SK-N-SH (cell line): ENCODE measurements around the gene NDUFAF4. TPM values are rescaled to one million over a fixed set of nuclear protein-coding genes. Genes with fewer than 3 reads are reported as not detected.

ENCODE experiments used
- CTCF ChIA-PET: fragments of 300-600, 350-600 bp; formaldehyde crosslinking; extraction: SDS; loops from one replicate; lab custom pipeline; 2021; lab: Yijun Ruan, JAX
- POLR2A ChIA-PET: fragments of 350-600 bp; sonication (Branson Sonifier 250); formaldehyde crosslinking; extraction: SDS; loops from one replicate; lab custom pipeline; 2020; ENCODE audit warnings: antibody characterized with exemption, inconsistent platforms; lab: Yijun Ruan, JAX
- DNase-seq: peaks from one replicate; pipeline ENCODE4 v3.0.0; 2012
- H2AFZ ChIP-seq: fragments of 200-600 bp; sonication (generic); 2 replicates; pipeline ENCODE4 v1.8.1; 2016; ENCODE audit warnings: antibody characterized with exemption, mild to moderate bottlenecking, low read depth
- H3F3A ChIP-seq: fragments of 200-600 bp; sonication (generic); replicated peaks from 2 replicates; pipeline ENCODE3; 2016; ENCODE audit warnings: antibody characterized with exemption, mild to moderate bottlenecking; ENCODE audit not compliant: insufficient read depth
- H3K27ac ChIP-seq, 2 experiments: fragments of 200-500 bp in 1 of 2; fragments of 200-600 bp in 1 of 2; sonication (Bioruptor generic) in 1 of 2; sonication (generic), shearing (Covaris generic) in 1 of 2; 2 replicates each; pipeline versions ENCODE4 v1.5.1 to v1.6.1; 2014 to 2016; ENCODE audit warnings: low read depth in 2 of 2, inconsistent platforms in 1 of 2, low read length in 1 of 2, mild to moderate bottlenecking in 1 of 2, mixed read lengths in 1 of 2
- H3K27me3 ChIP-seq: fragments of 200-600 bp; sonication (generic), shearing (Covaris generic); 2 replicates; pipeline ENCODE4 v1.6.1; 2016; ENCODE audit warnings: mixed run types; ENCODE audit not compliant: insufficient read depth
- H3K36me3 ChIP-seq, 2 experiments: fragments of 200-500 bp in 1 of 2; fragments of 200-600 bp in 1 of 2; sonication (Bioruptor generic) in 1 of 2; sonication (generic) in 1 of 2; replicated peaks in 1 of 2; 2 replicates each; pipeline versions ENCODE3 to v1.5.1; 2014 to 2016; ENCODE audit warnings: low read length in 1 of 2, mild to moderate bottlenecking in 1 of 2; ENCODE audit not compliant: insufficient read depth in 2 of 2, control insufficient read depth in 1 of 2
- H3K4me1 ChIP-seq, 2 experiments: fragments of 200-500 bp in 1 of 2; fragments of 200-600 bp in 1 of 2; sonication (Bioruptor generic) in 1 of 2; sonication (generic), shearing (Covaris generic) in 1 of 2; 2 replicates each; pipeline versions ENCODE4 v1.5.1 to v1.6.1; 2014 to 2016; ENCODE audit warnings: low read depth in 1 of 2, low read length in 1 of 2, mixed run types in 1 of 2; ENCODE audit not compliant: insufficient read depth in 2 of 2, control insufficient read depth in 1 of 2
- H3K4me2 ChIP-seq: fragments of 200-600 bp; sonication (generic), shearing (Covaris generic); 2 replicates; pipeline ENCODE4 v1.6.1; 2017; ENCODE audit warnings: mixed run types
- H3K4me3 ChIP-seq, 2 experiments: fragments of 200-500 bp in 1 of 2; fragments of 200-600 bp in 1 of 2; sonication (Bioruptor generic) in 1 of 2; sonication (generic), shearing (Covaris generic) in 1 of 2; 2 replicates each; pipeline versions ENCODE4 v1.5.1 to v1.8.1; 2014 to 2016; ENCODE audit warnings: low read depth in 2 of 2, inconsistent platforms in 1 of 2, low read length in 1 of 2, mild to moderate bottlenecking in 1 of 2, mixed read lengths in 1 of 2, moderate library complexity in 1 of 2
- H3K79me2 ChIP-seq: fragments of 200-600 bp; sonication (generic); 2 replicates; pipeline ENCODE4 v1.8.1; 2017; ENCODE audit warnings: mild to moderate bottlenecking; ENCODE audit not compliant: insufficient read depth
- H3K9ac ChIP-seq: fragments of 200-600 bp; sonication (generic); 2 replicates; pipeline ENCODE4 v1.6.1; 2017; ENCODE audit warnings: mixed run types
- H3K9me2 ChIP-seq: fragments of 200-600 bp; sonication (generic); 2 replicates; pipeline ENCODE4 v1.6.1; 2017; ENCODE audit warnings: mixed run types
- H3K9me3 ChIP-seq: fragments of 200-600 bp; sonication (generic); 2 replicates; pipeline ENCODE4 v1.6.1; 2017; ENCODE audit warnings: mixed run types, mild to moderate bottlenecking, moderate library complexity
- H4K20me1 ChIP-seq: fragments of 200-600 bp; sonication (generic); 2 replicates; pipeline ENCODE4 v1.6.1; 2017; ENCODE audit warnings: mild to moderate bottlenecking, mixed run types; ENCODE audit not compliant: insufficient read depth
- CTCF ChIP-seq: fragments of 200-600 bp; sonication (generic); IDR thresholded peaks from 2 replicates; pipeline ENCODE4 v1.6.1; 2017; ENCODE audit warnings: antibody characterized with exemption, mild to moderate bottlenecking, moderate library complexity
- ELF1 ChIP-seq: IDR thresholded peaks from 2 replicates; pipeline ENCODE4 v1.4.0; 2012
- EP300 ChIP-seq, 2 experiments: IDR thresholded peaks; 2 replicates each; pipeline versions ENCODE4 v1.4.0 to v1.6.1; 2012; ENCODE audit warnings: borderline replicate concordance in 1 of 2, low read depth in 1 of 2, low read length in 1 of 2
- FOSL2 ChIP-seq: IDR thresholded peaks from 2 replicates; pipeline ENCODE4 v1.4.0; 2012; ENCODE audit warnings: low read depth, mild to moderate bottlenecking, moderate library complexity, borderline replicate concordance
- FOXM1 ChIP-seq: IDR thresholded peaks from 2 replicates; pipeline ENCODE4 v1.4.0; 2012; ENCODE audit warnings: low read depth, mild to moderate bottlenecking
- GABPA ChIP-seq: IDR thresholded peaks from 2 replicates; pipeline ENCODE4 v1.4.0; 2012; ENCODE audit warnings: low read depth, mild to moderate bottlenecking
- GATA2 ChIP-seq: sonication (generic); formaldehyde crosslinking; IDR thresholded peaks from 2 replicates; pipeline ENCODE4 v1.5.0; 2020; ENCODE audit warnings: mild to moderate bottlenecking, missing genetic modification reagents
- MXI1 ChIP-seq: IDR thresholded peaks from 2 replicates; pipeline ENCODE4 v1.6.1; 2012; ENCODE audit warnings: mild to moderate bottlenecking, low read depth, low read length, improper control_type of control experiment
- NRF1 ChIP-seq: IDR thresholded peaks from 2 replicates; pipeline ENCODE4 v1.6.1; 2012; ENCODE audit warnings: low read depth, mild to moderate bottlenecking, low read length
- POLR2AphosphoS5 ChIP-seq: IDR thresholded peaks from 2 replicates; pipeline ENCODE4 v1.6.1; 2012; ENCODE audit warnings: low read depth, low read length
- RAD21 ChIP-seq: IDR thresholded peaks from 2 replicates; pipeline ENCODE4 v1.6.1; 2012; ENCODE audit warnings: mild to moderate bottlenecking, low read length
- REST ChIP-seq: IDR thresholded peaks from 2 replicates; pipeline ENCODE4 v1.6.1; 2012; ENCODE audit warnings: mild to moderate bottlenecking, low read depth, low read length, moderate library complexity
- RFX5 ChIP-seq: IDR thresholded peaks from 2 replicates; pipeline ENCODE4 v1.6.1; 2012; ENCODE audit warnings: mild to moderate bottlenecking, improper control_type of control experiment, low read length
- RXRA ChIP-seq: IDR thresholded peaks from 2 replicates; pipeline ENCODE4 v1.4.0; 2012; ENCODE audit warnings: low read depth, mild to moderate bottlenecking, borderline replicate concordance
- SMC3 ChIP-seq: IDR thresholded peaks from 2 replicates; pipeline ENCODE4 v1.6.1; 2012; ENCODE audit warnings: low read depth, low read length, improper control_type of control experiment
- TAF1 ChIP-seq: IDR thresholded peaks from 2 replicates; pipeline ENCODE4 v1.6.1; 2012; ENCODE audit warnings: low read depth, mild to moderate bottlenecking, low read length, moderate library complexity, borderline replicate concordance
- TEAD4 ChIP-seq: IDR thresholded peaks from 2 replicates; pipeline ENCODE4 v1.4.0; 2012; ENCODE audit warnings: mild to moderate bottlenecking, borderline replicate concordance; ENCODE audit not compliant: insufficient read depth
- USF1 ChIP-seq: IDR thresholded peaks from 2 replicates; pipeline ENCODE4 v1.4.0; 2012; ENCODE audit warnings: low read depth, borderline replicate concordance
- YY1 ChIP-seq: IDR thresholded peaks from 2 replicates; pipeline ENCODE4 v1.4.0; 2012; ENCODE audit warnings: low read depth, mild to moderate bottlenecking
- ZBTB33 ChIP-seq: IDR thresholded peaks from 2 replicates; pipeline ENCODE4 v1.4.0; 2012; ENCODE audit warnings: low read depth, borderline replicate concordance
- WGBS: methylation state at CpG from one replicate; pipeline ENCODE4 v1.1.6; 2017; ENCODE audit warnings: low lambda C conversion rate; 5-methylcytosine and 5-hydroxymethylcytosine counted together
- polyA plus RNA-seq, 3 experiments: library from polyadenylated mRNA; depleted of rRNA; stranded (reverse); fragments of >200 nt; gene quantifications; 2 replicates each; pipeline ENCODE4 v1.2.3, GENCODE V29; 2012

NDUFAF4 gene
- polyA plus RNA-seq, 1 of the 3 experiments (the other 2 are of a cell fraction): 16.7 TPM

- TF ChIP-seq GATA2 (CRISPR knock-in tag): no peak
- no peak for TF ChIP-seq USF1
Observed at GRCh38 chr6:96851858-96852257, 45.8 kb downstream of the NDUFAF4 start (continued).

- H3K4me3 ChIP-seq: no peak overlapping the region
- H3K9me2 ChIP-seq: no peaks in the 10 kb centered on the region
- TF ChIP-seq MXI1 (no peak), FOSL2 (no peak), RXRA (no peak), TEAD4 (no peak), YY1 (no peak), POLR2AphosphoS5 (no peak)
- TF ChIP-seq, all 33 proteins: peak for 0
- ChIA-PET CTCF (interaction anchor here (1.0 to 1.1 kb wide), 2 partner anchors 49 to 66 kb away, joined by 3 read pairs; no protein-coding TSS in a partner anchor), POLR2A (no interaction called here)
- Histone ChIP-seq H3K27ac (no peak overlapping the region), H3K9me3 (no peaks in the 10 kb centered on the region), H2AFZ (no peak overlapping the region), H3K36me3 (no peaks in the 10 kb centered on the region), H3F3A (no peaks in the 10 kb centered on the region), H3K4me2 (no peak overlapping the region), H3K4me1 (no peaks in the 10 kb centered on the region), H4K20me1 (no peaks in the 10 kb centered on the region), H3K27me3 (no peaks in the 10 kb centered on the region), H3K9ac (no peak overlapping the region), H3K79me2 (no peaks in the 10 kb centered on the region)
- WGBS: 12% methylated on average over 2 of the region's 2 CpGs
- no peak for DNase-seq
Observed at GRCh38 chr6:96849615-96850014, 48.1 kb downstream of the NDUFAF4 start.

GRCh38 chr6:96844530-96844929, 53.2 kb downstream of the NDUFAF4 start:
- H3K9ac ChIP-seq: no peak overlapping the region
- H3F3A ChIP-seq: no peaks in the 10 kb centered on the region
- DNase-seq: no peak
- H3K4me3 ChIP-seq: no peak overlapping the region
- no peaks in the 10 kb centered on the region for H4K20me1 ChIP-seq
- no peaks in the 10 kb centered on the region for H3K4me1 ChIP-seq
- H3K4me2 ChIP-seq: no peak overlapping the region
- CTCF ChIA-PET: interaction anchor here (0.6 kb wide), 1 partner anchor 167 kb away, joined by 3 read pairs; no protein-coding TSS in a partner anchor
- no peaks in the 10 kb centered on the region for H3K9me3 ChIP-seq
- H3K79me2 ChIP-seq: no peaks in the 10 kb centered on the region
- no peaks in the 10 kb centered on the region for H3K27me3 ChIP-seq
- H3K36me3 ChIP-seq: no peaks in the 10 kb centered on the region
- no peak overlapping the region for H3K27ac ChIP-seq
- H3K9me2 ChIP-seq: no peaks in the 10 kb centered on the region
- H2AFZ ChIP-seq: no peak overlapping the region
- POLR2A ChIA-PET: no interaction called here
- TF ChIP-seq RAD21 (no peak), REST (no peak), TAF1 (no peak), GABPA (no peak), EP300 (IDR thresholded peaks at IDR 0.05; ENCODE audit: borderline replicate concordance in 1 of 2, low read depth in 1 of 2, low read length in 1 of 2) (no peak), ZBTB33 (no peak), FOXM1 (no peak), CTCF (no peak), NRF1 (no peak), MXI1 (no peak), SMC3 (no peak), ELF1 (no peak), TEAD4 (no peak), RFX5 (no peak)
